RPMI7951 (cell line): ENCODE data around the gene CMKLR1. TPM values are rescaled to one million over a fixed set of nuclear protein-coding genes. Genes with fewer than 3 reads are reported as not detected.

Experiments
- DNase-seq: peaks from one replicate; pipeline ENCODE4 v3.0.0-alpha.2; 2012; ENCODE audit warnings: low read depth
- total RNA-seq: library from RNA; depleted of rRNA; stranded (reverse); fragments of >200 nt; shearing (Covaris generic); gene quantifications from 2 replicates; pipeline ENCODE4 v1.2.3, GENCODE V29; 2014

Gene CMKLR1
- total RNA-seq, 1 experiment from 2014 or later: 43.6 TPM

GRCh38 chr12:108317308-108318234 lies 21.5 kb downstream of the CMKLR1 start:
- no peak for DNase-seq

- DNase-seq: no peak
These were observed 22.7 kb downstream of the CMKLR1 start for GRCh38 chr12:108316176-108317086.

GRCh38 chr12:108315486-108316105 lies 23.5 kb downstream of the CMKLR1 start:
- DNase-seq: no peak

- DNase-seq: peak; percentile 73
These were observed 25.3 kb downstream of the CMKLR1 start for GRCh38 chr12:108313606-108314351.

- DNase-seq: no peak
These were observed 25.9 kb downstream of the CMKLR1 start for GRCh38 chr12:108313241-108313605.

- DNase-seq: peak; percentile 92
These were observed 26.4 kb downstream of the CMKLR1 start for GRCh38 chr12:108312693-108313189.

GRCh38 chr12:108312073-108312659 lies 26.9 kb downstream of the CMKLR1 start:
- no peak for DNase-seq

- DNase-seq: no peak
These were observed 27.5 kb downstream of the CMKLR1 start for GRCh38 chr12:108311605-108312004.

GRCh38 chr12:108310489-108310888 lies 28.6 kb downstream of the CMKLR1 start:
- DNase-seq: peak; percentile 42

GRCh38 chr12:108309674-108310312 lies 29.3 kb downstream of the CMKLR1 start:
- DNase-seq: no peak

GRCh38 chr12:108308395-108309085 lies 30.6 kb downstream of the CMKLR1 start:
- peak; percentile 96 for DNase-seq

- DNase-seq: peak; percentile 100
These were observed 32.1 kb downstream of the CMKLR1 start for GRCh38 chr12:108307006-108307405.

GRCh38 chr12:108306506-108306905 lies 32.6 kb downstream of the CMKLR1 start:
- DNase-seq: no peak

- DNase-seq: peak; percentile 96
These were observed 33.1 kb downstream of the CMKLR1 start for GRCh38 chr12:108305991-108306501.

GRCh38 chr12:108305520-108305919 lies 33.6 kb downstream of the CMKLR1 start:
- peak; percentile 100 for DNase-seq

GRCh38 chr12:108304633-108305032 lies 34.5 kb downstream of the CMKLR1 start:
- peak; percentile 66 for DNase-seq

- no peak for DNase-seq
These were observed 35.4 kb downstream of the CMKLR1 start for GRCh38 chr12:108303703-108304102.

- peak; percentile 97 for DNase-seq
These were observed 36.5 kb downstream of the CMKLR1 start for GRCh38 chr12:108302403-108303311.
